OCI-LY1 (cell line): ENCODE measurements around the gene FGFR1OP2.

Experiments used
- H2AFZ ChIP-seq: fragments of 200-600 bp; sonication (generic), shearing (Covaris generic); 2 replicates; pipeline ENCODE4 v1.6.0; 2014; ENCODE audit warnings: antibody characterized with exemption, mild to moderate bottlenecking, low read length
- H3F3A ChIP-seq: fragments of 200-600 bp; sonication (generic), shearing (Covaris generic); 2 replicates; pipeline ENCODE4 v1.6.0; 2014; ENCODE audit warnings: mild to moderate bottlenecking, antibody characterized with exemption, low read length, moderate library complexity; ENCODE audit not compliant: insufficient read depth
- H3K27ac ChIP-seq: fragments of 200-600 bp; sonication (generic); 2 replicates; pipeline ENCODE4 v1.5.1; 2014; ENCODE audit warnings: low read length, mixed run types, mild to moderate bottlenecking, low read depth; ENCODE audit not compliant: poor library complexity, severe bottlenecking
- H3K27me3 ChIP-seq: fragments of 200-600 bp; sonication (generic); 2 replicates; pipeline ENCODE4 v1.6.0; 2014; ENCODE audit warnings: antibody characterized with exemption, mild to moderate bottlenecking, low read length, moderate library complexity; ENCODE audit not compliant: insufficient read depth
- H3K36me3 ChIP-seq: fragments of 200-600 bp; sonication (generic); 2 replicates; pipeline ENCODE4 v1.6.1; 2014; ENCODE audit warnings: mild to moderate bottlenecking, antibody characterized with exemption, low read length, moderate library complexity, mixed read lengths; ENCODE audit not compliant: insufficient read depth
- H3K4me1 ChIP-seq: fragments of 200-600 bp; sonication (generic); 2 replicates; pipeline ENCODE4 v1.5.1; 2014; ENCODE audit warnings: mild to moderate bottlenecking, low read length, moderate library complexity; ENCODE audit not compliant: insufficient read depth, severe bottlenecking
- H3K4me2 ChIP-seq: fragments of 200-600 bp; sonication (generic), shearing (Covaris generic); 2 replicates; pipeline ENCODE4 v1.6.1; 2014; ENCODE audit warnings: low read length
- H3K4me3 ChIP-seq: fragments of 200-600 bp; sonication (generic); 2 replicates; pipeline ENCODE4 v1.5.1; 2014; ENCODE audit warnings: low read length, low read depth, mild to moderate bottlenecking, mixed read lengths; ENCODE audit not compliant: poor library complexity, severe bottlenecking
- H3K79me2 ChIP-seq: fragments of 200-600 bp; shearing (Covaris generic); 2 replicates; pipeline ENCODE4 v1.6.1; 2016; ENCODE audit warnings: mixed run types, low read length, mixed read lengths; ENCODE audit not compliant: insufficient read depth
- H3K9ac ChIP-seq: fragments of 200-600 bp; sonication (generic), shearing (Covaris generic); 2 replicates; pipeline ENCODE4 v1.6.1; 2014; ENCODE audit warnings: mild to moderate bottlenecking, low read length, mixed read lengths
- H3K9me2 ChIP-seq: fragments of 200-600 bp; sonication (generic), shearing (Covaris generic); 2 replicates; pipeline ENCODE4 v1.6.1; 2014; ENCODE audit warnings: low read depth, mild to moderate bottlenecking, low read length, mixed read lengths
- H3K9me3 ChIP-seq: fragments of 200-600 bp; shearing (Covaris generic); 2 replicates; pipeline ENCODE4 v1.6.1; 2014; ENCODE audit warnings: low read length, mixed read lengths
- H4K20me1 ChIP-seq: fragments of 200-600 bp; sonication (generic), shearing (Covaris generic); 2 replicates; pipeline ENCODE4 v1.6.0; 2016; ENCODE audit warnings: mild to moderate bottlenecking, low read length; ENCODE audit not compliant: insufficient read depth
- CTCF ChIP-seq: fragments of 200-600 bp; sonication (generic), shearing (Covaris generic); IDR thresholded peaks from 2 replicates; pipeline ENCODE4 v1.5.1; 2017; ENCODE audit warnings: mild to moderate bottlenecking, antibody characterized with exemption, low read length, moderate library complexity, mixed read lengths
- EZH2 ChIP-seq: fragments of 200-600 bp; sonication (generic), shearing (Covaris generic); IDR thresholded peaks from 2 replicates; pipeline ENCODE4 v1.8.0; 2017; ENCODE audit warnings: borderline replicate concordance, mixed run types, mild to moderate bottlenecking, antibody characterized with exemption, low read length, moderate library complexity, mixed read lengths

FGFR1OP2 gene

GRCh38 chr12:27014859-27015729, 76.8 kb downstream of the FGFR1OP2 start:
- peak overlapping the region; percentile 93 for H2AFZ ChIP-seq
- H3F3A ChIP-seq: no peaks in the 10 kb centered on the region
- H3K4me1 ChIP-seq: peaks cover 48% of the 10 kb centered on the region
- no peaks in the 10 kb centered on the region for H3K9me3 ChIP-seq
- H3K79me2 ChIP-seq: peaks cover 26% of the 10 kb centered on the region
- TF ChIP-seq CTCF: no peak
- TF ChIP-seq EZH2: no peak
- no peaks in the 10 kb centered on the region for H3K9me2 ChIP-seq
- no peaks in the 10 kb centered on the region for H3K27me3 ChIP-seq
- peak overlapping the region; percentile 84 for H3K27ac ChIP-seq
- peak overlapping the region; percentile 66 for H3K9ac ChIP-seq
- H3K4me2 ChIP-seq: peak overlapping the region; percentile 84
- H4K20me1 ChIP-seq: no peaks in the 10 kb centered on the region
- H3K36me3 ChIP-seq: no peaks in the 10 kb centered on the region
- peak overlapping the region; percentile 94 for H3K4me3 ChIP-seq

GRCh38 chr12:27015730-27016076, 77.4 kb downstream of the FGFR1OP2 start:
- no peak for TF ChIP-seq EZH2
- peak; percentile 52 for TF ChIP-seq CTCF
- Histone ChIP-seq H3K4me1 (peaks cover 42% of the 10 kb centered on the region), H3K9me3 (no peaks in the 10 kb centered on the region), H4K20me1 (no peaks in the 10 kb centered on the region), H3K9ac (peak overlapping the region; percentile 3; the same call in 1 of the 2 replicates), H3K4me2 (peak overlapping the region; percentile 84; the same call in 1 of the 2 replicates), H3K27ac (peak overlapping the region; percentile 84), H3F3A (no peaks in the 10 kb centered on the region), H2AFZ (no peak overlapping the region), H3K79me2 (peaks cover 26% of the 10 kb centered on the region), H3K36me3 (no peaks in the 10 kb centered on the region), H3K27me3 (no peaks in the 10 kb centered on the region), H3K9me2 (no peaks in the 10 kb centered on the region), H3K4me3 (no peak overlapping the region)
